HG03457 (cell line): ENCODE data around the gene ITIH3.

Source experiments
- ATAC-seq: cut with Tn5 transposase; IDR thresholded peaks from one replicate; pipeline ENCODE4 v1.9.1; 2021; ENCODE audit warnings: moderate number of reproducible peaks; ENCODE audit not compliant: unreplicated experiment

The ITIH3 gene

GRCh38 chr3:52824037-52824436 is 29.4 kb downstream of the ITIH3 start:
- ATAC-seq = no peak

- ATAC-seq = no peak
Measured at GRCh38 chr3:52827441-52827840, 32.8 kb downstream of the ITIH3 start.

DNA sequence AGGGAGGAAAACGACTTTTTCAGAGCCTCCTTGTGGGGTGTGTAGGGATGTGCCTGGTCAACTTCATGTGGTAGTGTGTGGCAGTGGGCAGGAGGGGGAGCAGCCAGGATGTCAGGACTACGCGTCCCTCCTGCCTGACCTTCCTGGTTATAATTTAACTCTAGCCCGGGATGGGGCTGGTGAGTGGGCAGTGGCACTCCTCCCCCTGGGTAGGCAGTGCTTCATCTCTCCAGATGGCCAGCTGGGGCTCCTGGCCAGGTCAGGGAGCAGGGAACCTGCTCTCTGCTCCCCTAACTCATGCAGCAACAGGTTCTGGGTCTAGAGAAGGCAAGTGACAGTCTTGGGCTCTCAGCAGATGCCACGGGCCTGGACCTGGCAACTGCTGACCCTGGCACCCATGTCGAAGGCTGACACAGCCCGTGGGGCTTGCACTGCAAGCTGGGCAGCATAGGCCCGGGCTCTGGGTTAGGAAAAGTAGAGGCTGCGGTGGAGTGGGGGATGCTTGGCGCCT is 33.3 kb downstream of the ITIH3 start:
- no peak for ATAC-seq

DNA sequence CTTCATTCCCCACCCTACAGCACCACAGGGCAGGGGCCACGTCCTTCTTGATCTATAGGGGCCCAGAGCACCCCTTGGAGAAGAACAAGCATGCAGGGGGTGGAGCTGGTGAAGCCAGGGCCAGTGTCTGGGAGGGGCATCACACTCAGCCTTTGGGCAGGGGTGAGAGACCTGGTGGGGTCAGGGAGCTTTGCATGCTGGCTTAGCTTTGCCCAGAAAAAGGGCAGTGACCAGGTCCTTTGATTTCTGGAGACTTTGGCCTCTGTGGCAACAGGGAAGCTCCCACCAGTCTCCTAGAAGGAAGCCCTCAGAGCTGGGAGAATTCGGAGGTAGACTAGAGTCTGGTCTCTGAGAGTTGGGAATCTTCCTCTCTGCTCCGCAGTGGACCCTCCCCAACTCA is 34.9 kb downstream of the ITIH3 start:
- ATAC-seq = no peak

- ATAC-seq = no peak
Measured at GRCh38 chr3:52829906-52830463, 35.4 kb downstream of the ITIH3 start.

DNA sequence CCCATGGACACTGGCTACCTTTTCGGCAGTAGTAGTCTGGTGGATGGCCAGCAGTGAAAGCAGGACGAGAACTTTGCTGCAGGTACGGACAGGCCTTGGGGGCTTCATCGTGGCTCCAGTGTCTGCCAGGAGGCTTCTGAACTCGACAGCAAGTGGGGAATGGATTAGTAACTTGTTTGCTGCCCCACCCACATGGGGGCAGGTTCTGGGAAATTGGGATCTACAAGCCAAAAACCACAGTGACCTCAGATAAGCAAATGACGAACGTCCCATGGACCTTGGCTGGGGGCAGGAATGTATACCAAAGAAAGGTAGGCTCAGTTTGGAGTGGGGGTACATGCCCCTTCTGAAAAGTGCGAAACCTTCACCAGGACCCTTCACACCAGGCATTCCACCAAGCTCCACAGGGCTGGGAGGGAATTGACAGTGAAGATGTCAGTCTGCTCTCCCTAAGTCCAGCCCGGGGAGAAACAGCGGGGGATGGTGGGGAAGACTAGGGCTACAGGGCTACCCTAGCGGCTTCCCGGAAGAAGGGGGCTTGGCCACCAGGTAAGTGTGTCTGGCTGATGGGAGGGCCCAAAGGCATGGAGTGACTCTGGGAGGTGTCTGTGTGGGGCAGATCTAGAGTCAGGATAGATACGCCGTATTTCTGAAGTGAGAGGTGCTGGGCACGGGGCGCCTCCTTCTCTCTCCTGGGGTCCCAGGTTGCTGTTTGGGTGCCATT is 36.1 kb downstream of the ITIH3 start, which contains the start of gene ITIH4:
ITIH4 (minus strand) TSS at position 138 of the 724 bp plus-strand sequence; CDS start at position 108, 30 bp downstream.
- ATAC-seq = no peak

DNA sequence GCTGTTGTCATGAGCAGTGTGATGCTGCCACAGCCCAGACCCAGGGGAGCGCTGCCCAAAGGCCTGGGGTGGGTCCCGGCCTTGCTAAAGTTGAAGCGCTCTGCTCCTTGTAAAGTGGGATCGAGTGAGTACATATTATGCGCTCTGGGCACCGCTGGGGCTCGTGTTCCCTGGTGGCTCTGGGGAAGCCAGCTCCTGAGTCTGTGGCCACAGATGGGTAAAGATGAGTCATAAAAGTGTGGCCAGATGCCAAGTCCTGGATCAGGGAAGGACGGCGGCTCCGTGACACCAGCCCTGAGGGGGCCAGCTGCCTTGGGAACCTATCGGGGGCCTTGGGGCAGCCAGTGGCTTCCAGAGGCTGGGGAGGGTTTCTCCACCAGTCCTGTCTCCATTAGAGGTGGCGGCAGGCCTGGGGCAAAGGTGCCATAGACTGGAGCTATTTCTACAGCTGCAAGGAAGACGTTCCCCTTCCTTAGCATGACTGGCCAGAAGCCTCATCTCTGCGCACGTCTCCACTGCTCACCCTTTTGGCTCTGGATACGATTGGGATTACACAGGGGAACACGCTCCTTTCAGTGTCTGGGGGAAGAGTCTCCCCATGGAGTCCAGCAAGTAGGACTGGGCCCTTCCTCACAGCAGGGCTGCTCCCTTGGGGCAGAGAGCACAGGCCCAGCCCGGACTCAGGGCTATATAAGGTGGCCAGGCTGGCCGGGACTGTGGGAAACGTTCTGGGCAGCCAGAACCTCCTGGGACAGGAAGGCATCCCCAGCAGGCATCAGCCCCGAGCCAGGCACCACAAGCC is 37.1 kb downstream of the ITIH3 start:
- ATAC-seq = no peak

GRCh38 chr3:52833202-52833601 is 38.6 kb downstream of the ITIH3 start:
- no peak for ATAC-seq

DNA sequence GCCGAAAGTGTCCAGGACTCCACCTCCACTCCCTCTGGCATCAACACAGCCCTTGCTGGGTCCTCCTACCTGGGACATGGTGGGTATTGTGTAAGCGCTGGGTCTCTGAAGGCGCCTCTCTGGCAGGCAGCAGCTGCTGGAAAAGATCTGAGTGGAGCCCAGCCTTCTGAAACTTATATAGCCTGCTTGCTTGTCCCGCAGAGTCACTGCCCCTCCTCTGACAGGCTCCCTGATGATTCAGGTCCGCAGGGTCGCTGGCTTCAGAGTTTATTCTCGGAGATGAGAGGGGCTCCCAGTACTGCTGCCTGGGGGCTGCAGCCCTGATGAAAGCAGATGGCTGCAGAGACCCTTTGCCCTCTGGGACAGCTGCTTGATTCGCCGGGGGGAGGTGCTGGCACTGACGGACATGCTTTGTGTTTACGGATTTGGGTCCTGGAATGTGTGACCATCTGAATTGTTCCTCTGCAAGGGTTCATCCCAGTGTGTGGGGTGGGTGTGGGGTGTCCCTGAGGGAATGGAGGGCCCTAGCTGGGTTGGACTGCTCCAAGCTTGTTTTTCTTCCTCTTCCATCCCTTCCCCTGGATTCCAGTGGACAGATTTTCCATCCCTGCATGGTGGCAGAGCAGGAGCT is 40.4 kb downstream of the ITIH3 start, which contains the start of gene MUSTN1:
MUSTN1 (minus strand) TSS at position 149 of the 631 bp plus-strand sequence; CDS start at position 78, 71 bp downstream.
- ATAC-seq = no peak

DNA sequence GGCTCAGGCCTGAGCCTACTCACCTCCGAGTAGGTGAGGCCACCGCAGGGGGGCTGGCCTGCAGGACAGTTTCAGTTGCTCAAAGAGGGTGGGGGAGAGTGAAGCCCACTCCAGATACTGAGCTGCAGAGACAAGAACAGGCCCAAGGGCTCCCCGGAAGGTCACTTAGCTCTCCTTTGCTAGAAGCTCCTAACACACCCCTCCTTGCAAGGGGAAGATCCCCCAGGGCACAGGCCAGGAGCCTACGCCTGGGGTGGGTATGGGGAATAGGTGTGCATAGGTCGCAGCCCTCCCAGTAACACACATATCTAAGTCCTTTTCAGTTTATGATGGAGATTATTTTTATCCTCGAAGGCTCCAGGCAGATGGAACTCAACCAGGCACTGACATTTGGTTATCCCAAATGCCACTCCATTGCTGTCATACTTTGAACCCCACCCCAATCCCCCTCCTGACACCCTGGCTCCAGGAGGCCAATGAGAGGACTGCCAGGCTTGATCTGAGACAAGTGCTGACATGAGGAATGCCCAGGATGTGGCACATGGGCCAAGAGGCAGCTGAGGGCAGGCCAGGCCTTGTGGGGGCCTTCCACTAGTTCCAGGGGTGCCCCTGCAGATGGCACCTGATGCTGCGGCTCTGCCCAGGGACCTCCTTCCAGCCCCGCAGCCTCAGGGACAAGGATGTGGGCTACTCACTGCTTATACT is 41.3 kb downstream of the ITIH3 start:
- no peak for ATAC-seq

- no peak for ATAC-seq
Measured at GRCh38 chr3:52836471-52836845, 41.9 kb downstream of the ITIH3 start.

DNA sequence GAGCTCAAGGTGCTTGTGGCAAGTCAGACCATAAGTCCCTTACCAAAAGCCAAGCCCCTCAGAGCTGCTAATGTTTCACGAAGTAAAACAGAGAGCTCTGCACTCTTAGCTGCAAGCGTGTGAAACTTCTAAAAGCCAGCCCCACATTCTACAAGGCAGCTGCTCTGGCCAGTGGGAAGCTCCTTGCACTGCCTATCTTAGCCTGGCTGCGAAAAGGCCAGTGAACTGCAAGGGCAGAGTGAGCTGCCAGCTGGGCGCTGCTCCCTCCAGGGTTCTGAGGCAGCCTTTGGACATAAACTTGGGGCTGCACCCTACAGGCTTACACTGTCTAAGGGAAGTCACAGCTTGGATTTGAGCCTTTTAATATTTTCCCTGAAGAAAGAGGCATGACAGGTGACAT is 42.4 kb downstream of the ITIH3 start:
- ATAC-seq = no peak

GRCh38 chr3:52838561-52839267 is 44.1 kb downstream of the ITIH3 start:
- no peak for ATAC-seq

DNA sequence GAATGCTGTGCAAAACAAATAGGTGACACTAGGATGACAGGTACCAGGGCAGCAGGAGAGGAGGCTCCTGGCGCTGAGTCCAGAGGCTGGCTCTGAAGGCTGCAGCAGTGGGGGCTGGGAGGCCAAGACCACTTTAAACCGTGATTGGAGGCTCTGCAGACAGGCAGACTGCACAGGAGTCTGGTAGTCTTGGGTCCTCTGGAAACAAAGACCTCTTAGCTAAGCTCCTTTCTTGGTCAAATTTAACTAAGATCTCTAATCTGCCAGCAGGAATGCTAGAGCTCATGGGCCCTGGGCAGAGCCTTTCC is 44.6 kb downstream of the ITIH3 start:
- no peak for ATAC-seq

- ATAC-seq = no peak
Measured at GRCh38 chr3:52839892-52840545, 45.4 kb downstream of the ITIH3 start.

DNA sequence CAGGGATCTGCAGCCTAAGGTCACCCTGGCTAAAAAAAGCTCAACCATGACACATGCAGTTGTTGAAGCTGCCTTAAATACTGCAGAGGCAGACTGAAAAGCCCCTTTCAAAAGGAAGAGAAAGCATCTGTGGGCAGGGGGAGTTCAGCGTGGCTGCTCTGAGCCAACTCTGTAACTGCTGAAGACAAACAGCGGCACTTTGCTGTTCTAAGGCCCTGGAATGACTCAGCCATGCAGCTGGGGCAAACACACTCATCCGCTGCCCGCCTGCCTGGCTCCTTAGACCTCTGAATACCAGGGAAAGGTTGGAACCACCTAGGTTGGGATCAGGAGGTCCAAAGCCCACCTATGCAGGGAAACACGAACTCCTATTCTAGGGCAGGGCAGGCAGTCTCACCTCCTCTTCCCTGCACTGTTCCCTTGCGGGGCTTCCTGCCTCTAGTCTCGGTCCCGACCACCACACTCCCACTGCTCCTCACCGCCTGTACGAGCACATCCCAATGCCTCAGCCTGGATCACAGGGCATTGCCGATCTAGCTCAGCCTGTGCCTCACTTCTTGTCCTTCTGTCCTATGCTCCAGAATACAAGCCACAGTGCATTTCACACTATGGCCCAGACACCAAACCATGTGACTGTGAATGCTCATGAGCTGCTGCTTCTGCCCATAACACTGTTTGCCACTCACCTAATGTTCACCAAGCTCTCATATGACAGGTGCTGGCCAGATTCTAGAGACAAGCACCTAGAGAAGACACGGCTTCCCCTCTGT is 46.8 kb downstream of the ITIH3 start:
- no peak for ATAC-seq

DNA sequence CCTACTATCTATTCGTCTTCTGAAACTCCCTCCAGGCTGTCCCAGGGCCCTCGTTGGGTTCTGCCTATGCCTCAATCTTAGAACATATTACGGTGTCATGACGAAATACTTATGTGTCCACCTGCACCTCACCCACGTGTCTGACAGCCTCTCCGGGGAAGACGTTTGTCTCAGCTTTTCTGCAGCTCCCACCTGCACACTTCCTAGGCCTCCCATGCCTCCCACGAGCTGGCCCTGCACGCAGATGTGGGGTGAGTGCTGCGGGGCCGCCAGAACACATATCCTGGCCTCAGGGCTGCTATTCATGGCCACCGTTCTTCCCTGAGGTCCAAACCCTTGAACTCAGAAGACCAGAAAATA is 47.4 kb downstream of the ITIH3 start:
- no peak for ATAC-seq

GRCh38 chr3:52842424-52842823 is 47.8 kb downstream of the ITIH3 start:
- ATAC-seq = no peak
